Panc1 (cell line): ENCODE data around the gene TMEFF1.

Source experiments
- CTCF ChIP-seq: fragments of 450-650 bp; IDR thresholded peaks from 2 replicates; pipeline ENCODE4 v1.5.1; 2017; ENCODE audit warnings: mild to moderate bottlenecking
- POLR2AphosphoS5 ChIP-seq: IDR thresholded peaks from 2 replicates; pipeline ENCODE4 v1.6.1; 2012; ENCODE audit warnings: mild to moderate bottlenecking, low read depth, low read length, moderate library complexity
- SIN3A ChIP-seq: IDR thresholded peaks from 2 replicates; pipeline ENCODE4 v1.6.1; 2012; ENCODE audit warnings: low read depth, mild to moderate bottlenecking, low read length, moderate library complexity, borderline replicate concordance; ENCODE audit not compliant: insufficient read depth
- TCF7L2 ChIP-seq: IDR thresholded peaks from 2 replicates; pipeline ENCODE4 v1.6.1; 2011; ENCODE audit warnings: mild to moderate bottlenecking, low read depth, low read length, inconsistent platforms
- TF ChIP-seq, protein P1 (sequence below), 2 experiments: IDR thresholded peaks; 2 replicates each; pipeline ENCODE4 v1.6.1; 2011 to 2012; ENCODE audit warnings: low read depth in 2 of 2, control low read depth in 1 of 2, low read length in 1 of 2, mild to moderate bottlenecking in 1 of 2, moderate library complexity in 1 of 2; ENCODE audit not compliant: insufficient read depth in 1 of 2

DNA sequence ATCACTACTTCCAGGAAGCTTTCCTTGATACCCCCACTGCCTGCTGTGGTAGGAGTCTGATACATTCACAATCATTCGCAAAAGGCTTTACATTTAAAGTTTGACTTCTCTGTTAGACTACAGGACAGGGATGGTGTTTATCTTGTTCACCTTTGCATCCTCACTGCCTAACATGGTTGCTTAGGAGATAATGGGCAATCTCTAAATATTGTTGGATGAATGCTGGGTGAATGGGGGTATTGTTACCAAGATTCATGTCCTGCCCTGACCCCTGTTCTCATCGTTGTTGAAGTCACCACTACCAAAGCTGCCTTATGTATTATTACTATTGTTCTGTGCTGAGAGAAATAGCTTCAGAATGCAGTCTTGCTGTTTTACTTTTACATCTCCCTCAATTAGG lies 7.7 kb upstream of the TMEFF1 start:
- TF ChIP-seq CTCF (no peak), POLR2AphosphoS5 (no peak), TCF7L2 (no peak), SIN3A (no peak)
- TF ChIP-seq, protein P1, sequence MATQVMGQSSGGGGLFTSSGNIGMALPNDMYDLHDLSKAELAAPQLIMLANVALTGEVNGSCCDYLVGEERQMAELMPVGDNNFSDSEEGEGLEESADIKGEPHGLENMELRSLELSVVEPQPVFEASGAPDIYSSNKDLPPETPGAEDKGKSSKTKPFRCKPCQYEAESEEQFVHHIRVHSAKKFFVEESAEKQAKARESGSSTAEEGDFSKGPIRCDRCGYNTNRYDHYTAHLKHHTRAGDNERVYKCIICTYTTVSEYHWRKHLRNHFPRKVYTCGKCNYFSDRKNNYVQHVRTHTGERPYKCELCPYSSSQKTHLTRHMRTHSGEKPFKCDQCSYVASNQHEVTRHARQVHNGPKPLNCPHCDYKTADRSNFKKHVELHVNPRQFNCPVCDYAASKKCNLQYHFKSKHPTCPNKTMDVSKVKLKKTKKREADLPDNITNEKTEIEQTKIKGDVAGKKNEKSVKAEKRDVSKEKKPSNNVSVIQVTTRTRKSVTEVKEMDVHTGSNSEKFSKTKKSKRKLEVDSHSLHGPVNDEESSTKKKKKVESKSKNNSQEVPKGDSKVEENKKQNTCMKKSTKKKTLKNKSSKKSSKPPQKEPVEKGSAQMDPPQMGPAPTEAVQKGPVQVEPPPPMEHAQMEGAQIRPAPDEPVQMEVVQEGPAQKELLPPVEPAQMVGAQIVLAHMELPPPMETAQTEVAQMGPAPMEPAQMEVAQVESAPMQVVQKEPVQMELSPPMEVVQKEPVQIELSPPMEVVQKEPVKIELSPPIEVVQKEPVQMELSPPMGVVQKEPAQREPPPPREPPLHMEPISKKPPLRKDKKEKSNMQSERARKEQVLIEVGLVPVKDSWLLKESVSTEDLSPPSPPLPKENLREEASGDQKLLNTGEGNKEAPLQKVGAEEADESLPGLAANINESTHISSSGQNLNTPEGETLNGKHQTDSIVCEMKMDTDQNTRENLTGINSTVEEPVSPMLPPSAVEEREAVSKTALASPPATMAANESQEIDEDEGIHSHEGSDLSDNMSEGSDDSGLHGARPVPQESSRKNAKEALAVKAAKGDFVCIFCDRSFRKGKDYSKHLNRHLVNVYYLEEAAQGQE (IDR thresholded peaks at IDR 0.05; ENCODE audit: insufficient read depth in 1 of 2, low read depth in 2 of 2, low read length in 1 of 2), result no peak
